NCI-H2107 treated with DMSO at 0.1 percent for 48 hours (cell line): Measurements from ENCODE around the gene HSPG2.
A peak's percentile ranks its signal among the peaks of the same experiment; 100 is the strongest.
"Not testable (repeated sequence)": the region's sequence is repeated elsewhere in the genome, so short reads cannot be mapped to it uniquely, and the experiment has no call there.

Experiments used
- DNase-seq: peaks from one replicate; lab custom pipeline; 2025; ENCODE audit not compliant: unreplicated experiment; lab: John Stamatoyannopoulos, UW

The HSPG2 gene

GRCh38 chr1:21914880-21915640 is 22.1 kb downstream of the HSPG2 start:
- no peak for DNase-seq

GRCh38 chr1:21914450-21914849 is 22.7 kb downstream of the HSPG2 start:
- DNase-seq = no peak

- no peak for DNase-seq
Observed at GRCh38 chr1:21913763-21914162, 23.3 kb downstream of the HSPG2 start.

- DNase-seq = no peak
Observed at GRCh38 chr1:21913258-21913657, 23.9 kb downstream of the HSPG2 start.

GRCh38 chr1:21912038-21912758 is 24.9 kb downstream of the HSPG2 start:
- DNase-seq = no peak

- no peak for DNase-seq
Observed at GRCh38 chr1:21911205-21912001, 25.7 kb downstream of the HSPG2 start.

GRCh38 chr1:21910558-21911204 is 26.4 kb downstream of the HSPG2 start:
- no peak for DNase-seq

GRCh38 chr1:21909787-21910503 is 27.2 kb downstream of the HSPG2 start:
- no peak for DNase-seq

GRCh38 chr1:21909286-21909759 is 27.8 kb downstream of the HSPG2 start:
- no peak for DNase-seq

GRCh38 chr1:21907737-21908534 is 29.2 kb downstream of the HSPG2 start:
- not testable (repeated sequence) for DNase-seq

- no peak for DNase-seq
Observed at GRCh38 chr1:21907079-21907418, 30.1 kb downstream of the HSPG2 start.

- no peak for DNase-seq
Observed at GRCh38 chr1:21906173-21907078, 30.7 kb downstream of the HSPG2 start.

- peak; percentile 36 for DNase-seq
Observed at GRCh38 chr1:21904704-21905520, 32.2 kb downstream of the HSPG2 start.

GRCh38 chr1:21904454-21904703 is 32.7 kb downstream of the HSPG2 start:
- no peak for DNase-seq

- no peak for DNase-seq
Observed at GRCh38 chr1:21903638-21904453, 33.3 kb downstream of the HSPG2 start.

- no peak for DNase-seq
Observed at GRCh38 chr1:21902026-21903012, 34.8 kb downstream of the HSPG2 start.
